Panc1 (cell line): ENCODE data around the gene CNTN5. TPM values are rescaled to one million over a fixed set of nuclear protein-coding genes. Genes with fewer than 3 reads are reported as not detected.

Source experiments
- ATAC-seq: fragments of 200-7000 bp; cut with Tn5 transposase; 2 replicates; pipeline ENCODE4 v1.9.1; 2020; ENCODE audit warnings: mild to moderate bottlenecking, moderate library complexity
- BruUV-seq: library from RNA; stranded (reverse); fragments of 400-500 nt; replicated peaks from 2 replicates; lab custom pipeline; 2021; lab: Mats Ljungman, UMichigan
- CTCF ChIA-PET: fragments of 300-600 bp; sonication (Branson Sonifier 250); formaldehyde crosslinking; loops from one replicate; lab custom pipeline; 2022; ENCODE audit warnings: antibody characterized with exemption; lab: Charles Lee
- POLR2A ChIA-PET: fragments of 300-600 bp; sonication (Branson Sonifier 250); formaldehyde crosslinking; loops from one replicate; lab custom pipeline; 2022; ENCODE audit warnings: antibody characterized with exemption; lab: Charles Lee
- DNase-seq: peaks from one replicate; pipeline ENCODE4 v3.0.0-alpha.2; 2010; ENCODE audit warnings: low read depth, low spot score
- H3K27ac ChIP-seq: 2 replicates; pipeline ENCODE4 v1.5.1; 2011; ENCODE audit warnings: mild to moderate bottlenecking, low read length, inconsistent platforms
- H3K27me3 ChIP-seq: fragments of 200-500 bp; sonication (Bioruptor generic); 2 replicates; pipeline ENCODE4 v1.6.0; 2014; ENCODE audit warnings: low read length, inconsistent platforms; ENCODE audit not compliant: control insufficient read depth, insufficient read depth
- H3K36me3 ChIP-seq: fragments of 200-500 bp; sonication (Bioruptor generic); 2 replicates; pipeline ENCODE4 v1.5.1; 2014; ENCODE audit warnings: inconsistent platforms, mild to moderate bottlenecking, low read length, moderate library complexity; ENCODE audit not compliant: control insufficient read depth, insufficient read depth
- H3K4me1 ChIP-seq: 2 replicates; pipeline ENCODE4 v1.5.1; 2011; ENCODE audit warnings: inconsistent platforms, mild to moderate bottlenecking, low read length, moderate library complexity; ENCODE audit not compliant: control insufficient read depth, insufficient read depth
- H3K4me3 ChIP-seq, 2 experiments: 2 replicates each; pipeline ENCODE4 v1.5.1; 2011 to 2012; ENCODE audit warnings: low read depth in 2 of 2, low read length in 2 of 2, mild to moderate bottlenecking in 2 of 2, inconsistent platforms in 1 of 2, moderate library complexity in 1 of 2
- H3K9me3 ChIP-seq: fragments of 200-500 bp; sonication (Bioruptor generic); 2 replicates; pipeline ENCODE4 v1.5.1; 2014; ENCODE audit warnings: low read depth, mild to moderate bottlenecking, inconsistent platforms, low read length, moderate library complexity; ENCODE audit not compliant: control insufficient read depth, insufficient read depth
- POLR2AphosphoS5 ChIP-seq: IDR thresholded peaks from 2 replicates; pipeline ENCODE4 v1.6.1; 2012; ENCODE audit warnings: mild to moderate bottlenecking, low read depth, low read length, moderate library complexity
- REST ChIP-seq, 2 experiments: IDR thresholded peaks; 2 replicates each; pipeline ENCODE4 v1.6.1; 2011 to 2012; ENCODE audit warnings: low read depth in 2 of 2, control low read depth in 1 of 2, low read length in 1 of 2, mild to moderate bottlenecking in 1 of 2, moderate library complexity in 1 of 2; ENCODE audit not compliant: insufficient read depth in 1 of 2
- SIN3A ChIP-seq: IDR thresholded peaks from 2 replicates; pipeline ENCODE4 v1.6.1; 2012; ENCODE audit warnings: low read depth, mild to moderate bottlenecking, low read length, moderate library complexity, borderline replicate concordance; ENCODE audit not compliant: insufficient read depth
- TCF7L2 ChIP-seq: IDR thresholded peaks from 2 replicates; pipeline ENCODE4 v1.6.1; 2011; ENCODE audit warnings: mild to moderate bottlenecking, low read depth, low read length, inconsistent platforms
- in situ Hi-C: cut with HindIII; loops from 2 replicates; pipeline ENCODE4 v1.10.0; 2016; ENCODE audit warnings: low sequenced_read_pairs, low pct_unique_long_range_greater_than_20kb
- intact Hi-C: fragments of 100-400 bp; cut with micrococcal nuclease; formaldehyde crosslinking; loops from one replicate; pipeline ENCODE4 v1.10.0; 2022; ENCODE audit not compliant: unreplicated experiment
- total RNA-seq: library from RNA; stranded (reverse); gene quantifications from one replicate; pipeline ENCODE4 v1.2.1, GENCODE V29; 2021; ENCODE audit not compliant: unreplicated experiment
- TF ChIP-seq, protein P1 (sequence below): fragments of 450-650 bp; IDR thresholded peaks from 2 replicates; pipeline ENCODE4 v1.5.1; 2017; ENCODE audit warnings: mild to moderate bottlenecking

Gene CNTN5
- total RNA-seq, 1 experiment from 2014 or later: not detected

GRCh38 chr11:100098560-100098959 lies 1077.8 kb downstream of the CNTN5 start:
- no peak overlapping the region for H3K27ac ChIP-seq
- TF ChIP-seq POLR2AphosphoS5: no peak
- no peak for TF ChIP-seq REST (IDR thresholded peaks at IDR 0.05; ENCODE audit: insufficient read depth in 1 of 2, low read depth in 2 of 2, low read length in 1 of 2)
- no peak for TF ChIP-seq TCF7L2
- no peak for TF ChIP-seq SIN3A
- TF ChIP-seq, protein P1, sequence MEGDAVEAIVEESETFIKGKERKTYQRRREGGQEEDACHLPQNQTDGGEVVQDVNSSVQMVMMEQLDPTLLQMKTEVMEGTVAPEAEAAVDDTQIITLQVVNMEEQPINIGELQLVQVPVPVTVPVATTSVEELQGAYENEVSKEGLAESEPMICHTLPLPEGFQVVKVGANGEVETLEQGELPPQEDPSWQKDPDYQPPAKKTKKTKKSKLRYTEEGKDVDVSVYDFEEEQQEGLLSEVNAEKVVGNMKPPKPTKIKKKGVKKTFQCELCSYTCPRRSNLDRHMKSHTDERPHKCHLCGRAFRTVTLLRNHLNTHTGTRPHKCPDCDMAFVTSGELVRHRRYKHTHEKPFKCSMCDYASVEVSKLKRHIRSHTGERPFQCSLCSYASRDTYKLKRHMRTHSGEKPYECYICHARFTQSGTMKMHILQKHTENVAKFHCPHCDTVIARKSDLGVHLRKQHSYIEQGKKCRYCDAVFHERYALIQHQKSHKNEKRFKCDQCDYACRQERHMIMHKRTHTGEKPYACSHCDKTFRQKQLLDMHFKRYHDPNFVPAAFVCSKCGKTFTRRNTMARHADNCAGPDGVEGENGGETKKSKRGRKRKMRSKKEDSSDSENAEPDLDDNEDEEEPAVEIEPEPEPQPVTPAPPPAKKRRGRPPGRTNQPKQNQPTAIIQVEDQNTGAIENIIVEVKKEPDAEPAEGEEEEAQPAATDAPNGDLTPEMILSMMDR: no peak
- DNase-seq (no peak), ATAC-seq (no peak)
- H3K27me3 ChIP-seq: no peaks in the 10 kb centered on the region
- POLR2A ChIA-PET: no interaction called here
- BruUV-seq: no TSS peak
- H3K9me3 ChIP-seq: 0 out of 2 replicates have a peak, but pooled peaks cover 5% of the 10 kb centered on the region
- H3K36me3 ChIP-seq: no peaks in the 10 kb centered on the region
- in situ Hi-C loops: no loop called here
- CTCF ChIA-PET: no interaction called here
- H3K4me3 ChIP-seq: no peak overlapping the region
- no peaks in the 10 kb centered on the region for H3K4me1 ChIP-seq
- intact Hi-C loops: no loop called here

GRCh38 chr11:100105255-100105981 lies 1084.7 kb downstream of the CNTN5 start:
- in situ Hi-C loops (no loop called here), intact Hi-C loops (no loop called here)
- Histone ChIP-seq H3K27me3 (no peaks in the 10 kb centered on the region), H3K36me3 (no peaks in the 10 kb centered on the region), H3K27ac (no peak overlapping the region), H3K4me1 (no peaks in the 10 kb centered on the region), H3K9me3 (no peaks in the 10 kb centered on the region), H3K4me3 (no peak overlapping the region)
- CTCF ChIA-PET: no interaction called here
- ATAC-seq (no peak), DNase-seq (no peak)
- TF ChIP-seq REST (IDR thresholded peaks at IDR 0.05; ENCODE audit: insufficient read depth in 1 of 2, low read depth in 2 of 2, low read length in 1 of 2) (no peak), POLR2AphosphoS5 (no peak), SIN3A (no peak), TCF7L2 (no peak)
- TF ChIP-seq, protein P1: no peak
- POLR2A ChIA-PET: no interaction called here
- BruUV-seq: no TSS peak
